Right atrium auricular region (tissue), 2 donors: ENCODE measurements around the gene GSPT1. TPM values are rescaled to one million over a fixed set of nuclear protein-coding genes. Genes with fewer than 3 reads are reported as not detected.
"Not testable (repeated sequence)": the region's sequence is repeated elsewhere in the genome, so short reads cannot be mapped to it uniquely, and the experiment has no call there.

Experiments
- DNase-seq: peaks from one replicate; pipeline ENCODE4 v3.0.0-alpha.2; 2019; ENCODE audit warnings: low spot score
- H3K27ac ChIP-seq, 2 donors: fragments of 200-600 bp; sonication (generic); 1 replicate in 1 of 2; 2 replicates in 1 of 2; pipeline ENCODE4 v1.5.1; 2016 to 2019
- H3K27me3 ChIP-seq, 2 donors: fragments of 200-600 bp; sonication (generic); one replicate each; pipeline versions ENCODE4 v1.5.1 to v1.6.0; 2017 to 2019
- H3K36me3 ChIP-seq: fragments of 200-600 bp; sonication (generic); one replicate; pipeline ENCODE4 v1.5.1; 2016
- H3K4me1 ChIP-seq, 2 donors: fragments of 200-600 bp; sonication (generic); one replicate each; pipeline versions ENCODE4 v1.5.1 to v1.6.0; 2017 to 2019
- H3K4me3 ChIP-seq, 2 donors: fragments of 200-600 bp; sonication (generic); 1 replicate in 1 of 2; 2 replicates in 1 of 2; pipeline ENCODE4 v1.5.1; 2017 to 2019; ENCODE audit warnings: mild to moderate bottlenecking in 1 of 2, moderate library complexity in 1 of 2
- H3K9me3 ChIP-seq, 2 donors: fragments of 200-600 bp; sonication (generic); one replicate each; pipeline ENCODE4 v1.5.1; 2019
- CTCF ChIP-seq, 2 donors: fragments of 200-600 bp; sonication (generic); IDR thresholded peaks; one replicate each; pipeline ENCODE4 v1.5.1; 2019; ENCODE audit warnings: antibody characterized with exemption in 2 of 2
- total RNA-seq, 2 donors: library from RNA; depleted of rRNA; stranded (reverse); fragments of >200 nt; gene quantifications; one replicate each; pipeline ENCODE4 v1.1.0, GENCODE V29; 2016

Gene GSPT1
- total RNA-seq, 2 donors from 2014 or later, result 59.5 to 62.7 TPM

- TF ChIP-seq CTCF (IDR thresholded peaks at IDR 0.05), result no peak
- no peaks in the 10 kb centered on the region for H3K27me3 ChIP-seq
- H3K4me3 ChIP-seq, result no peak overlapping the region
- peaks cover 30% of the 10 kb centered on the region for H3K36me3 ChIP-seq
- no peak overlapping the region for H3K27ac ChIP-seq
- no peak for DNase-seq
- no peaks in the 10 kb centered on the region for H3K9me3 ChIP-seq
- no peaks in the 10 kb centered on the region for H3K4me1 ChIP-seq
These were observed 81.6 kb downstream of the GSPT1 start for GRCh38 chr16:11833951-11834695.

DNA sequence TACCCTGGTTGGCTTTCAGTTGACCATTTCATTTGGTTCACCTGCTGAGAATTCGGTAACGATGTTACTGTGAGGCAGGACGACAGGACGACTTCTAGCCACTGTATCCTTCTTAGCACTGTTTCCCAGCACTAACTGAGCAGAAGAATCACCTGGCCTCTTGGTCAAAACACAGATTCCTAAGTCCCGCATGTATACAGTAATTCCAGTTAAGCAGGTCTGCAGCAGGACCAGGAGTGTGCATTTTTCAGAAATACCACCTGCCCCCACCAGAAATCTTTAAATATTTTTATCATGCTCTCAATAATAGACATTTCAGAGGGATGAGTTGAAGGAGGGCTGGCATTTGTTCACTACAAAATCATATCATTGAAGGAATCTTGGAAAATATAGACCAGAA is 87.1 kb downstream of the GSPT1 start:
- peaks cover 0 to 13% of the 10 kb centered on the region in 2 donors for H3K4me1 ChIP-seq
- no peaks in the 10 kb centered on the region for H3K9me3 ChIP-seq
- no peaks in the 10 kb centered on the region for H3K36me3 ChIP-seq
- no peaks in the 10 kb centered on the region for H3K27me3 ChIP-seq
- no peak overlapping the region for H3K4me3 ChIP-seq
- H3K27ac ChIP-seq, result no peak overlapping the region
- DNase-seq, result no peak
- no peak for TF ChIP-seq CTCF (IDR thresholded peaks at IDR 0.05)

DNA sequence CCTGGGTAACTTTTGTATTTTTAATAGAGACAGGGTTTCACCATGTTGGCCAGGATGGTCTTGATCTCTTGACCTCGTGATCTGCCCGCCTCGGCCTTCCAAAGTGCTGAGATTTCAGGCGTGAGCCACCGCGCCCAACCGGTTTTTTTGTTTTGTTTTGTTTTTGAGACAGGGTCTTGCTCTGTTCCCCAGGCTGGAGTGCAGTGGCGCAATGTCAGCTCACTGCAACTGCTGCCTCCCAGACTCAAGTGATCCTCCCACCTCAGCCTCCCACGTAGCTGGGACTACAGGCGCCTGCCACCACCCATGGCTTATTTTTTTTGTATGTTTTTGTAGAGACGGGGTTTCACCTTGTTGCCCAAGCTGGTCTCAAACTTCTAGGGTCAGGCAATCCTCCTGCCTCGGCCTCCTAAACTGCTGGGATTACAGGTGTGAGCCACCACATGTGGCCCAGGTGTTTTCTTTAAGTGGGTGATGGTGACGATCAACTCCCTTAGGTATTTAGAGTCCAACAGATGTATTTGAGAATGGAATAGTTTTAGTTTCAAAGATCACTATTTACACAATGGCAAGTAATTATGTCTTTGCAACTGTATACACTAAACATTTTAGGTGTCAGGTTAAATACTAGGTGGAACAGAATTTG is 90.1 kb downstream of the GSPT1 start:
- H3K9me3 ChIP-seq, H3K4me3 ChIP-seq, DNase-seq, H3K36me3 ChIP-seq, H3K27ac ChIP-seq, H3K27me3 ChIP-seq: not testable (repeated sequence)
- peaks cover 0 to 13% of the 10 kb centered on the region in 2 donors for H3K4me1 ChIP-seq

DNA sequence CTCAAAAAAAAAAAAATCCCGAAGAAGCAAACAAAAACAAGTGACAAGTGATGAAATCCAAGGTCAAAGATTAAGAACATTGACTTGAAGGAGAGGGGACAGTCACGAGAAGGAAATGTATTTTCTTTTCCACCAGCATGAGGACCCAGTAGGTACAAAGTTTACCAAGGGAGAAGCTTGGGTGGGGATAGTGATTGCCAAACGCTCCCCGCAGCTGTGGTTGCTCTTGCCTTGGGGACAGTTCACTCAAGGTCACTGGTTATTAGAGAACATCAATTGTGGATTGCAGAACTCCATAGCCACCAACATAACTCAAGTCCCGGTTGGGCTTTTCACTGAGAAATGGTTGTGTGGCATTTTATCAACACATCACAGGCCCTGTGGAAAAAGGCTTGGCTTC is 91.4 kb downstream of the GSPT1 start:
- Histone ChIP-seq H3K4me3 (no peak overlapping the region), H3K36me3 (no peaks in the 10 kb centered on the region), H3K4me1 (peaks cover 0 to 13% of the 10 kb centered on the region in 2 donors), H3K27me3 (no peaks in the 10 kb centered on the region), H3K9me3 (no peaks in the 10 kb centered on the region), H3K27ac (peak overlapping the region in 1 of 2 donors; percentile 36)
- no peak for TF ChIP-seq CTCF (IDR thresholded peaks at IDR 0.05)
- DNase-seq, result peak; percentile 75

GRCh38 chr16:11823645-11824044 is 92.1 kb downstream of the GSPT1 start:
- peaks cover 0 to 13% of the 10 kb centered on the region in 2 donors for H3K4me1 ChIP-seq
- H3K27ac ChIP-seq, DNase-seq, H3K4me3 ChIP-seq, H3K36me3 ChIP-seq, H3K27me3 ChIP-seq, H3K9me3 ChIP-seq: not testable (repeated sequence)

DNA sequence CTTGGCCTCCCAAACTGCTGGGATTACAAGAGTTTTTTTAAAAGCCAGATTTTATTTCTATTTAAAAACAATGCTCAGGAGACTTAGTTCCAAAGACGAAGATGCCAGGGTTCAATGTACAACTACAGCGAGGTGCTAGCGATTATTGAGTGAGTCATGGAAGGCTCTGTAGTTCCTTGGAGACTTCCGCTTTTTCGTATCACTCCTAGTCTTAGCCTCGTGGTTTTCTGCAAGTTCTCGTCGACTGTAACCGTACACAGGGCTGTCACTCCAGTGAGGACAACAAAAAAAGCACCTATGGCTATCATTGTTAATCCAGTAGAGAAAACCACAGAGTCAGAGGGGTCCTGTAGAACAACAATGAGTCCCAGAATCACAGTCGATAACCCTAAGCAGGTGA is 96.0 kb downstream of the GSPT1 start:
- Histone ChIP-seq H3K27me3 (no peaks in the 10 kb centered on the region), H3K36me3 (no peaks in the 10 kb centered on the region), H3K27ac (no peak overlapping the region), H3K4me1 (peaks cover 0 to 10% of the 10 kb centered on the region in 2 donors), H3K4me3 (no peak overlapping the region), H3K9me3 (no peaks in the 10 kb centered on the region)
- DNase-seq, result no peak
- no peak for TF ChIP-seq CTCF (IDR thresholded peaks at IDR 0.05)

DNA sequence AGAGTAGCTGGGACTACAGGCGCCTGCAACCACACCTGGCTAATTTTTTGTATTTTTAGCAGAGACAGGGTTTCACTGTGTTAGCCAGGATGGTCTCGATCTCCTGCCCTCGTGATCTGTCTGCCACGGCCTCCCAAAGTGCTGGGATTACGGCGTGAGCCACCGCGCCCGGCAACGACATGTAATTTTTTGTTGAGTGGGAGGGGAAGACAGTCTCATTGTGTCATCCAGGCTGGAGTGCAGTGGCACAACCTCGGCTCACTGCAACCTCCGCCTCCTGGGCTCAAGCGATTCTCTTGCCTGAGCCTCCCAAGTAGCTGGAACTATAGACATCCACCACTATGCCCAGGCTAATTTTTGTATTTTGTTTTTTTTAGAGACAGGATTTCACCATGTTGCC is 96.8 kb downstream of the GSPT1 start:
- not testable (repeated sequence) for H3K27me3 ChIP-seq, H3K9me3 ChIP-seq, H3K4me1 ChIP-seq, H3K36me3 ChIP-seq, H3K4me3 ChIP-seq, H3K27ac ChIP-seq, DNase-seq

Other genes starting within 250 kb of the GSPT1 start
- 10 to 100 TPM; 18.9 to 20.0 TPM for gene SNN, start 247.5 kb downstream of the GSPT1 start, total RNA-seq
- 10 to 100 TPM; 29.5 to 38.1 TPM for gene TXNDC11, start 173.1 kb downstream of the GSPT1 start, total RNA-seq
- gene ZC3H7A, start 118.7 kb downstream of the GSPT1 start, total RNA-seq, result 10 to 100 TPM; 29.0 to 32.1 TPM
- 100 to 1,000 TPM in 1 of 2 donors, 10 to 100 TPM in 1; 75.3 to 123 TPM for gene RSL1D1, start 64.4 kb downstream of the GSPT1 start, total RNA-seq
- 1 to 10 TPM in 1 of 2 donors, not detected in 1; 3.0 TPM for gene NPIPB2, start 26.1 kb upstream of the GSPT1 start, total RNA-seq
- gene TNFRSF17, start 49.3 kb upstream of the GSPT1 start, total RNA-seq, result not detected
- gene SNX29, start 60.8 kb upstream of the GSPT1 start, total RNA-seq, result 10 to 100 TPM in 1 of 2 donors, 1 to 10 TPM in 1; 7.6 to 11.6 TPM